Neutrophil (primary cell): ENCODE data around the gene DENND1B.

ENCODE experiments used
- H3K27ac ChIP-seq: fragments of 200-600 bp; sonication (generic); 2 replicates; pipeline ENCODE4 v1.5.1; 2016; ENCODE audit warnings: mild to moderate bottlenecking, moderate library complexity
- H3K27me3 ChIP-seq: fragments of 200-600 bp; sonication (generic); 2 replicates; pipeline ENCODE4 v1.6.0; 2016; ENCODE audit warnings: mild to moderate bottlenecking
- H3K36me3 ChIP-seq: fragments of 200-600 bp; sonication (generic); 2 replicates; pipeline ENCODE4 v1.5.1; 2017
- H3K4me1 ChIP-seq, 2 experiments: fragments of 200-600 bp in 1 of 2; sonication (generic) in 1 of 2; 1 replicate in 1 of 2; 2 replicates in 1 of 2; pipeline versions ENCODE4 v1.5.1 to v1.6.1; 2013 to 2016; ENCODE audit warnings: low read depth in 1 of 2, low read length in 1 of 2, mild to moderate bottlenecking in 1 of 2, moderate library complexity in 1 of 2; ENCODE audit not compliant: control insufficient read depth in 1 of 2, insufficient read depth in 1 of 2
- H3K4me3 ChIP-seq, 2 experiments: fragments of 200-600 bp in 1 of 2; sonication (generic) in 1 of 2; 1 replicate in 1 of 2; 2 replicates in 1 of 2; pipeline ENCODE4 v1.5.1; 2013 to 2016; ENCODE audit warnings: low read depth in 1 of 2, low read length in 1 of 2, mild to moderate bottlenecking in 1 of 2, moderate library complexity in 1 of 2
- H3K9me3 ChIP-seq: fragments of 200-600 bp; sonication (generic); 2 replicates; pipeline ENCODE4 v1.5.1; 2016
- TF ChIP-seq, protein P1 (sequence below): fragments of 200-600 bp; sonication (generic); IDR thresholded peaks from 2 replicates; pipeline ENCODE4 v1.5.1; 2016; ENCODE audit warnings: antibody characterized with exemption

DENND1B gene, protein sequence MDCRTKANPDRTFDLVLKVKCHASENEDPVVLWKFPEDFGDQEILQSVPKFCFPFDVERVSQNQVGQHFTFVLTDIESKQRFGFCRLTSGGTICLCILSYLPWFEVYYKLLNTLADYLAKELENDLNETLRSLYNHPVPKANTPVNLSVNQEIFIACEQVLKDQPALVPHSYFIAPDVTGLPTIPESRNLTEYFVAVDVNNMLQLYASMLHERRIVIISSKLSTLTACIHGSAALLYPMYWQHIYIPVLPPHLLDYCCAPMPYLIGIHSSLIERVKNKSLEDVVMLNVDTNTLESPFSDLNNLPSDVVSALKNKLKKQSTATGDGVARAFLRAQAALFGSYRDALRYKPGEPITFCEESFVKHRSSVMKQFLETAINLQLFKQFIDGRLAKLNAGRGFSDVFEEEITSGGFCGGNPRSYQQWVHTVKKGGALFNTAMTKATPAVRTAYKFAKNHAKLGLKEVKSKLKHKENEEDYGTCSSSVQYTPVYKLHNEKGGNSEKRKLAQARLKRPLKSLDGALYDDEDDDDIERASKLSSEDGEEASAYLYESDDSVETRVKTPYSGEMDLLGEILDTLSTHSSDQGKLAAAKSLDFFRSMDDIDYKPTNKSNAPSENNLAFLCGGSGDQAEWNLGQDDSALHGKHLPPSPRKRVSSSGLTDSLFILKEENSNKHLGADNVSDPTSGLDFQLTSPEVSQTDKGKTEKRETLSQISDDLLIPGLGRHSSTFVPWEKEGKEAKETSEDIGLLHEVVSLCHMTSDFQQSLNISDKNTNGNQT

DNA sequence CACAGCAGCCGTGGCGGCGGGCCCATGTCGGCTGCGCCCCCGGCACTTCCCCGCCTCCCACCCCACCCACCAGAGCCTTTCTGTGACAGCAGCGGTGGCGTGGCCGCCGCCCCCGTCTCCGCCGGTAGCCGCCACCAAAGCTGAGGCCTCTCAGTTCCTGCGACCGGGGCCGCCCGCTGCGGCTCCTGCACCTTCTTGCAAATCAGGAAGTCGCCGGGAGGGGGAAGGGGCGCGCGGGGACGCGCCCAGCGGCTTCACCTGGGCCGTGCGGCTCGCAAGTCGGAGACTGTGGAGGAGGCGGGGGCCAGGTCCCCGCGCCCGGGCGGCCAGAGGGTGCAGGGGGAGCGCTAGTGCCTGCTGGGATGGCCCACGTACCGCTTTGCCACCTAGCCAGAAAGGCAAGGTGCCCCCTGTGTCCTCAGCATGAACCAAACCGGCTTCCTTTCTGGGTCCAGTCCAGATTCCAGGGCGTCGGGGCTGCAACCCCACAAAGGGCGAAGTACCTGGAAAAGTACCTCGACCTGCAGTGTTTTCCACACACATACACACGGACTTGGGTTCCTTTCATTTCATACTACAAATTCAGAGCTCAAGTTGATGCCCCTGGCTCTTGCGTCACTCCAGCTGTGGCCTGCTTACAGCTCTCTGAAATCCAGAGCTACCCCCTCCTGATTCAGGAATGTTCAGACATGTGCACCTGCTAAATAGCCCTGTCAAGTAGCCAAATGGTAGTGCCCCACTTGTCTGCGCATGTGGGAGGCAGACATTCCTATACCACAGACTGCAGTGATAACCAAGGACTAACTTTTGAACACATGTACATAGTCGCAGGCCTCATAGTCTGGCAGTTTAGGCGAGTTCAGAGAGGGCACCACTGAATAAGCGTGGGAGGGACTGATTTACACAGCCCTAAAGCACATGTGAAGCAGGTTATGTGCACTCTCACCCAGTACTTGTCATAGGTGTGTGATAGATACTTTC is at the start of gene DENND1B:
Gene DENND1B (minus strand): TSS at position 199 of the 981 bp plus-strand sequence. CDS start 325 bp downstream, outside the sequence.
- Histone ChIP-seq H3K36me3 (no peaks in the 10 kb centered on the region), H3K4me1 (peaks cover 27 to 35% of the 10 kb centered on the region in 2 experiments), H3K4me3 (peak within 1 kb of the TSS; percentile 66 to 79), H3K27ac (peak within 1 kb of the TSS; percentile 88), H3K27me3 (no peaks in the 10 kb centered on the region), H3K9me3 (no peaks in the 10 kb centered on the region)
- TF ChIP-seq, protein P1, sequence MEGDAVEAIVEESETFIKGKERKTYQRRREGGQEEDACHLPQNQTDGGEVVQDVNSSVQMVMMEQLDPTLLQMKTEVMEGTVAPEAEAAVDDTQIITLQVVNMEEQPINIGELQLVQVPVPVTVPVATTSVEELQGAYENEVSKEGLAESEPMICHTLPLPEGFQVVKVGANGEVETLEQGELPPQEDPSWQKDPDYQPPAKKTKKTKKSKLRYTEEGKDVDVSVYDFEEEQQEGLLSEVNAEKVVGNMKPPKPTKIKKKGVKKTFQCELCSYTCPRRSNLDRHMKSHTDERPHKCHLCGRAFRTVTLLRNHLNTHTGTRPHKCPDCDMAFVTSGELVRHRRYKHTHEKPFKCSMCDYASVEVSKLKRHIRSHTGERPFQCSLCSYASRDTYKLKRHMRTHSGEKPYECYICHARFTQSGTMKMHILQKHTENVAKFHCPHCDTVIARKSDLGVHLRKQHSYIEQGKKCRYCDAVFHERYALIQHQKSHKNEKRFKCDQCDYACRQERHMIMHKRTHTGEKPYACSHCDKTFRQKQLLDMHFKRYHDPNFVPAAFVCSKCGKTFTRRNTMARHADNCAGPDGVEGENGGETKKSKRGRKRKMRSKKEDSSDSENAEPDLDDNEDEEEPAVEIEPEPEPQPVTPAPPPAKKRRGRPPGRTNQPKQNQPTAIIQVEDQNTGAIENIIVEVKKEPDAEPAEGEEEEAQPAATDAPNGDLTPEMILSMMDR, result no peak

GRCh38 chr1:197814306-197814705 is 39.0 kb upstream of the DENND1B start:
- H3K36me3 ChIP-seq, result no peaks in the 10 kb centered on the region
- no peaks in the 10 kb centered on the region for H3K9me3 ChIP-seq
- TF ChIP-seq, protein P1, result no peak

DNA sequence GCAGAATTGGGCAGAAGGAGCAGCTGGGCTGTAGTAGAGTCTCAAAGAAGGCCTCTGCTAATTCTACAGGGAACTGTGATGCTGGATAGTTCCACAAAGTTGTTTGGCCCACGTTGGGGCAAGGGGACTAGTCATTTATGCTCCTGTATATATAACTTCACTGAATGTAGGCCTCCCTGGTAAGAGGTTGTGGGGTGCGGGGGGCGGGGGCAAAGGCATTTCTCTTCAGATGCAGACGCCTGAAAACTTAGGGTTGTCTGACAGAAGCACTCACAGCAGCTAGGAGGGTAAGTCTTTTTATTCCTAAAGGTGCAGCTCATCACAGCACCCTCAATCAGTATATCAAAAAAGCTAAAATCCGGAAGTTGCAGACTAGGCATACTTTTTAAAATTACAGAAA is 38.5 kb upstream of the DENND1B start:
- TF ChIP-seq, protein P1, result no peak
- Histone ChIP-seq H3K4me3 (no peak overlapping the region), H3K27ac (no peak overlapping the region), H3K4me1 (no peaks in the 10 kb centered on the region), H3K36me3 (no peaks in the 10 kb centered on the region), H3K9me3 (no peaks in the 10 kb centered on the region), H3K27me3 (no peaks in the 10 kb centered on the region)

More at GRCh38 chr1:197814306-197814705, 39.0 kb upstream of the DENND1B start:
- Histone ChIP-seq H3K27me3 (no peaks in the 10 kb centered on the region), H3K4me3 (no peak overlapping the region), H3K27ac (no peak overlapping the region), H3K4me1 (no peaks in the 10 kb centered on the region)

DNA sequence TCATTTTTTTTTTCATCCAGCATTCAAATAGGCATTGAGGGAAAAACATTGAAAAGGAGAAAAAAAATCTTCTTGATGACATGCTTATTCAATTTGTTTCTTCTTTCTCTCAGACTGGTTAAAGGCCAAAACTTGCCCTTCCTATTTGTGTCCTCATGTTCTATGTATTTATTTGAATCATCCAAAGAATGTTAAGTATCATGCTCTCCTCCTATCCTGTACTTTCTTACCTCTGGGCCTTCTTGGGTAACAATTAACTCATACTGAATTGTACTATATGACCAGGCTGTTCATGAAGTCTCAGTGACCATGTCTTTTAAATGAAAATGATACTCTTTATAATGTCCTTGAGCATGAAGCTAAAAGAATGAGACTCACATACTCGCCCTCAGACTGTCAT is 36.5 kb upstream of the DENND1B start:
- Histone ChIP-seq H3K9me3 (no peaks in the 10 kb centered on the region), H3K4me3 (no peak overlapping the region), H3K36me3 (no peaks in the 10 kb centered on the region), H3K27me3 (no peaks in the 10 kb centered on the region), H3K27ac (no peak overlapping the region), H3K4me1 (no peaks in the 10 kb centered on the region)
- TF ChIP-seq, protein P1, result no peak

DNA sequence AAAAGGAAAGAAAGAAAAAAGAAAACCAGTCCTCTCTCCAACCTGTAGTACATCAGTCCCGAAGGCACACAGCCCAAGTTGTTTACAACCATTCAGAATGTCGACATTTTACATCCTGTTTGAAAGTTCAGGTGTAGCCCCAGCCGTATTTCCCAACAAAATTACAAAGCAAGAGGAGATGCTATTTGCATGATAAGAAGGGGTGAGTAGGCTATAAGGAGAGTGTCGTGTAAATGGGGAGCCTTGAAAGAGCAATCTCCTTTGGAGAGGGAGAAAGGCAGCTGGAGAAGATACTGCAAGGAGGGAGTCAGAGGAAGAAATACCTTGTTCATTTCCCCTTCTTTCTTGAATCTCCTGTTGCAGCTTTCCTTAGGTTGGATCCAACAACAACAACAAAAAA is 35.5 kb upstream of the DENND1B start:
- Histone ChIP-seq H3K4me3 (no peak overlapping the region), H3K9me3 (no peaks in the 10 kb centered on the region), H3K4me1 (no peaks in the 10 kb centered on the region), H3K27ac (no peak overlapping the region), H3K36me3 (no peaks in the 10 kb centered on the region), H3K27me3 (no peaks in the 10 kb centered on the region)
- TF ChIP-seq, protein P1, result no peak
